Astrocyte of the hippocampus (primary cell): Measurements from ENCODE around the gene IL27RA.

Experiments
- DNase-seq: peaks from one replicate; pipeline ENCODE4 v3.0.0; 2011; ENCODE audit warnings: low read depth, low spot score

The IL27RA gene

GRCh38 chr19:14031719-14032480 is at the start of gene IL27RA:
IL27RA (plus strand) TSS chr19:14031762; CDS start chr19:14031873, 111 bp downstream.
- peak; percentile 74 for DNase-seq

GRCh38 chr19:13981988-13982501 is 49.5 kb upstream of the IL27RA start:
- no peak for DNase-seq

GRCh38 chr19:13982773-13983172 is 48.8 kb upstream of the IL27RA start:
- no peak for DNase-seq

- DNase-seq: no peak
Measured at GRCh38 chr19:13983213-13983889, 48.2 kb upstream of the IL27RA start.

GRCh38 chr19:13984186-13984585 is 47.4 kb upstream of the IL27RA start:
- DNase-seq: no peak

GRCh38 chr19:13984875-13985741 is 46.5 kb upstream of the IL27RA start:
- no peak for DNase-seq

- DNase-seq: no peak
Measured at GRCh38 chr19:13985771-13986347, 45.7 kb upstream of the IL27RA start.

- no peak for DNase-seq
Measured at GRCh38 chr19:13986348-13986904, 45.1 kb upstream of the IL27RA start.

- no peak for DNase-seq
Measured at GRCh38 chr19:13987101-13987890, 44.3 kb upstream of the IL27RA start.

- no peak for DNase-seq
Measured at GRCh38 chr19:13989487-13989886, 42.1 kb upstream of the IL27RA start.

GRCh38 chr19:13990085-13990484 is 41.5 kb upstream of the IL27RA start:
- DNase-seq: no peak

GRCh38 chr19:13992025-13992424 is 39.5 kb upstream of the IL27RA start:
- no peak for DNase-seq

- no peak for DNase-seq
Measured at GRCh38 chr19:13993590-13994300, 37.8 kb upstream of the IL27RA start.

GRCh38 chr19:13995017-13995728 is 36.4 kb upstream of the IL27RA start:
- DNase-seq: no peak

- no peak for DNase-seq
Measured at GRCh38 chr19:13995878-13996765, 35.4 kb upstream of the IL27RA start.

GRCh38 chr19:13996928-13997630 is 34.5 kb upstream of the IL27RA start:
- no peak for DNase-seq

- DNase-seq: no peak
Measured at GRCh38 chr19:13997631-13997962, 34.0 kb upstream of the IL27RA start.

- no peak for DNase-seq
Measured at GRCh38 chr19:13998426-13998825, 33.1 kb upstream of the IL27RA start.
